DOHH2 (cell line): ENCODE measurements around the gene NEBL.

ENCODE experiments used
- H3F3A ChIP-seq: fragments of 200-600 bp; sonication (generic), shearing (Covaris generic); 2 replicates; pipeline ENCODE4 v1.6.0; 2016; ENCODE audit warnings: antibody characterized with exemption, mild to moderate bottlenecking; ENCODE audit not compliant: control insufficient read depth, insufficient read depth
- H3K27ac ChIP-seq: fragments of 200-600 bp; sonication (generic); 2 replicates; pipeline ENCODE4 v1.5.1; 2014; ENCODE audit warnings: low read depth, mild to moderate bottlenecking, low read length, moderate library complexity
- H3K27me3 ChIP-seq: fragments of 200-600 bp; sonication (generic); 2 replicates; pipeline ENCODE4 v1.6.1; 2014; ENCODE audit warnings: mild to moderate bottlenecking, low read length, mixed read lengths; ENCODE audit not compliant: control insufficient read depth
- H3K36me3 ChIP-seq: fragments of 200-600 bp; sonication (generic); 2 replicates; pipeline ENCODE4 v1.6.1; 2014; ENCODE audit warnings: mild to moderate bottlenecking, low read length, moderate library complexity, mixed read lengths; ENCODE audit not compliant: control insufficient read depth
- H3K4me1 ChIP-seq: fragments of 200-600 bp; sonication (generic); 2 replicates; pipeline ENCODE4 v1.6.1; 2014; ENCODE audit warnings: mild to moderate bottlenecking, low read length, mixed read lengths; ENCODE audit not compliant: control insufficient read depth
- H3K4me2 ChIP-seq: fragments of 200-600 bp; sonication (generic); 2 replicates; pipeline ENCODE4 v1.6.0; 2014; ENCODE audit warnings: mild to moderate bottlenecking, low read length, moderate library complexity
- H3K4me3 ChIP-seq: fragments of 200-600 bp; sonication (generic); 2 replicates; pipeline ENCODE4 v1.5.1; 2014; ENCODE audit warnings: mild to moderate bottlenecking, low read length, mixed read lengths
- H3K79me2 ChIP-seq: fragments of 200-600 bp; sonication (generic); 2 replicates; pipeline ENCODE4 v1.6.1; 2014; ENCODE audit warnings: mild to moderate bottlenecking, low read length, mixed read lengths; ENCODE audit not compliant: control insufficient read depth
- H3K9me2 ChIP-seq: fragments of 200-600 bp; sonication (generic); replicated peaks from 2 replicates; pipeline ENCODE4 v1.6.1; 2014; ENCODE audit warnings: mild to moderate bottlenecking, low read length, mixed read lengths; ENCODE audit not compliant: control insufficient read depth
- H3K9me3 ChIP-seq: fragments of 200-600 bp; sonication (generic); 2 replicates; pipeline ENCODE4 v1.6.1; 2014; ENCODE audit warnings: antibody characterized with exemption, low read length, mixed read lengths; ENCODE audit not compliant: control insufficient read depth, insufficient read depth
- H4K20me1 ChIP-seq: fragments of 200-600 bp; sonication (generic); 2 replicates; pipeline ENCODE4 v1.6.0; 2014; ENCODE audit warnings: low read depth, mild to moderate bottlenecking, antibody characterized with exemption, low read length, moderate library complexity; ENCODE audit not compliant: control insufficient read depth, insufficient read depth
- EZH2phosphoT487 ChIP-seq: fragments of 200-600 bp; sonication (generic); IDR thresholded peaks from 2 replicates; pipeline ENCODE4 v1.6.1; 2017; ENCODE audit warnings: borderline replicate concordance, mild to moderate bottlenecking, antibody characterized with exemption, low read length, moderate library complexity, mixed read lengths
- TF ChIP-seq, protein P1 (sequence below): fragments of 200-600 bp; sonication (generic); IDR thresholded peaks from one replicate; pipeline ENCODE4 v1.5.1; 2014; ENCODE audit warnings: antibody characterized with exemption, mild to moderate bottlenecking, low read depth, low read length; ENCODE audit not compliant: poor library complexity, severe bottlenecking

Gene NEBL

DNA sequence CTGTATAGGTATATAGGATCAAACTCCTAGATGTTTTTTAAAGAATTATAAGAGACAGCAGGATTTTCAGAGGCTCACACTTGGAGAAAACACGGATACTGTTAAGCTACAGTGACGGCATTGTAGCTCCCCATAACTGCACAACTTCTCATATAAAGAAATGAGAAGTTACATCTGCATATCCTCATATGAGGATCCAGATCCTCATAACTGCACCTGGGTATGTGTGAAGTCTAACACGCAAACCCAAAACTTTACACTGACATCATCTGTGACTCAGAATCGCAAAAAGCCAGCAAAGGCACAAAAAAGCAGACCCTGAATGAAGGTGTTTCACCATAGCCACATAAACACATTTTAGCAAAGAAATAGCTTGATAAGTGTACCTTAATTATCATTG is 34.1 kb downstream of the NEBL start:
- Histone ChIP-seq H3K4me1 (no peaks in the 10 kb centered on the region), H3F3A (no peaks in the 10 kb centered on the region), H4K20me1 (no peaks in the 10 kb centered on the region), H3K27ac (no peak overlapping the region), H3K27me3 (peaks cover 2% of the 10 kb centered on the region; the same call in 1 of the 2 replicates), H3K4me2 (no peak overlapping the region), H3K9me3 (no peaks in the 10 kb centered on the region), H3K36me3 (no peaks in the 10 kb centered on the region), H3K4me3 (no peak overlapping the region), H3K79me2 (no peaks in the 10 kb centered on the region), H3K9me2 (no peaks in the 10 kb centered on the region)
- TF ChIP-seq, protein P1, sequence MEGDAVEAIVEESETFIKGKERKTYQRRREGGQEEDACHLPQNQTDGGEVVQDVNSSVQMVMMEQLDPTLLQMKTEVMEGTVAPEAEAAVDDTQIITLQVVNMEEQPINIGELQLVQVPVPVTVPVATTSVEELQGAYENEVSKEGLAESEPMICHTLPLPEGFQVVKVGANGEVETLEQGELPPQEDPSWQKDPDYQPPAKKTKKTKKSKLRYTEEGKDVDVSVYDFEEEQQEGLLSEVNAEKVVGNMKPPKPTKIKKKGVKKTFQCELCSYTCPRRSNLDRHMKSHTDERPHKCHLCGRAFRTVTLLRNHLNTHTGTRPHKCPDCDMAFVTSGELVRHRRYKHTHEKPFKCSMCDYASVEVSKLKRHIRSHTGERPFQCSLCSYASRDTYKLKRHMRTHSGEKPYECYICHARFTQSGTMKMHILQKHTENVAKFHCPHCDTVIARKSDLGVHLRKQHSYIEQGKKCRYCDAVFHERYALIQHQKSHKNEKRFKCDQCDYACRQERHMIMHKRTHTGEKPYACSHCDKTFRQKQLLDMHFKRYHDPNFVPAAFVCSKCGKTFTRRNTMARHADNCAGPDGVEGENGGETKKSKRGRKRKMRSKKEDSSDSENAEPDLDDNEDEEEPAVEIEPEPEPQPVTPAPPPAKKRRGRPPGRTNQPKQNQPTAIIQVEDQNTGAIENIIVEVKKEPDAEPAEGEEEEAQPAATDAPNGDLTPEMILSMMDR: no peak
- TF ChIP-seq EZH2phosphoT487: no peak

DNA sequence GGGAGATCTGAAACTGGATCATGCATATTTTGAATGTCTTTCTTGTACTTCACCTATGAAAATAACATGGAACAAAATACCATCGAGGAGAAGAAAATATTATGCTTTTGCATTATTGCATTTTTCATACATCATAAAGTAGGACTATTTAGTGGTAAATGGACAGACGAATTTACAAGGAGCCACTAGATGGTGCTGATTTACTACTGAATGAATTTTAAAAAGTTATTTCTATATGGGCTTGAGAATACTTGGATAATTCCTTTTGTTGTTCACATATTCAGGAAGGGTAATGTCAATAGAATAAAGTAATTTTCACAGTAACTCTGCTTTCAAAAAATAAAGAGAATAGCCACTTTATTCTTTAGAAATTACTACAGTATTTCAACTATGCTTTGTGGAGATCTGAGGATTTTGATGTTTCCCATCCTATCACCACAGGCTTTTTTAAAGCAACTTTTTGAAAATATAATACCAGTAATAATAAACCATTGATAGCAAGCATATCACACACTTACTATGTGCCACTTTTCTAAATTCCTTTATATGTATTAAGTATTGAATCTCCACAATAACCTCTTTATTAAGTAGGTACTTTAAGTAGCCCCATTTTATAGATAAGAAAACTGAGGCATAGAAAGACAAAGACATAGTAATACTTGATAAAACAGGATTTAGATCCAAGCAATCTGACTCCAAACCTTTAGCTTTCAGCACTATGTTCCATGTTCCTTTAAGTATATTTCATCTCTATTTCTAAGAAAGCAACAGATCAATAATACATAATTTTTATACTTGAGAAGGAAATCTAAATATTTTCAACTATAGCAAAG is 38.6 kb downstream of the NEBL start:
- Histone ChIP-seq H3F3A (no peaks in the 10 kb centered on the region), H3K4me1 (no peaks in the 10 kb centered on the region), H3K27ac (no peak overlapping the region), H3K4me2 (no peak overlapping the region), H3K27me3 (no peaks in the 10 kb centered on the region), H3K9me3 (no peaks in the 10 kb centered on the region), H3K36me3 (no peaks in the 10 kb centered on the region), H4K20me1 (no peaks in the 10 kb centered on the region), H3K4me3 (no peak overlapping the region), H3K79me2 (no peaks in the 10 kb centered on the region), H3K9me2 (no peaks in the 10 kb centered on the region)
- TF ChIP-seq EZH2phosphoT487: no peak
- TF ChIP-seq, protein P1: peak; percentile 63

DNA sequence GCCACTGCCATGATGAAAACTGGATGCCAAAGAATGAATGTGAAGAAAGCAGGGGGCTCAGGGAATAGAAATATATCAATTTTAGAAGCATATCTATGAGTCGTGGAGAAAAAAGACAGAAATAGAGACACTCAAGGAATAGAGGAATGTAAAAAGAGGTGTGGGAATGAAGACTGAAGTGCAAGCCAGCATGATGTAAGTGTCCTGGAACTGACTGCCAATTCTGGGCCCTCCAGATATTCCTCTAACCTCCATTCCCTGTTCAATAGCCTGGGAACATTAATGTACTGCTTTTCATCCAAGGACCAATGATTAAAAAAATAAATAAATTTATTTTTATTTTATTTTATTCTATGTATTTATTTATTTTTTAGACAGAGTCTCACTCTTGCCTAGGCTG is 40.6 kb downstream of the NEBL start:
- H3K9me3 ChIP-seq: no peaks in the 10 kb centered on the region
- no peak overlapping the region for H3K27ac ChIP-seq
- no peak for TF ChIP-seq EZH2phosphoT487
- TF ChIP-seq, protein P1: no peak
- H3K4me3 ChIP-seq: no peak overlapping the region
- no peaks in the 10 kb centered on the region for H3F3A ChIP-seq
- no peaks in the 10 kb centered on the region for H3K36me3 ChIP-seq
- H3K27me3 ChIP-seq: no peaks in the 10 kb centered on the region
- H3K4me2 ChIP-seq: no peak overlapping the region
- H3K9me2 ChIP-seq: no peaks in the 10 kb centered on the region
- no peaks in the 10 kb centered on the region for H4K20me1 ChIP-seq
- no peaks in the 10 kb centered on the region for H3K4me1 ChIP-seq
- H3K79me2 ChIP-seq: no peaks in the 10 kb centered on the region
